GF-D8 (cell line): Measurements from ENCODE around the gene ATP6V0C.
"Not testable (repeated sequence)": the region's sequence is repeated elsewhere in the genome, so short reads cannot be mapped to it uniquely, and the experiment has no call there.

Source experiments
- DNase-seq: peaks from one replicate; lab custom pipeline; 2025; lab: John Stamatoyannopoulos, UW

ATP6V0C gene

GRCh38 chr16:2550283-2550878 is 36.6 kb downstream of the ATP6V0C start:
- DNase-seq, result not testable (repeated sequence)

GRCh38 chr16:2551420-2551889 is 37.7 kb downstream of the ATP6V0C start:
- DNase-seq, result not testable (repeated sequence)

GRCh38 chr16:2554709-2555425 is 41.1 kb downstream of the ATP6V0C start:
- DNase-seq, result not testable (repeated sequence)

GRCh38 chr16:2557150-2557549 is 43.4 kb downstream of the ATP6V0C start:
- not testable (repeated sequence) for DNase-seq

- DNase-seq, result not testable (repeated sequence)
Observed at GRCh38 chr16:2560131-2560797, 46.5 kb downstream of the ATP6V0C start.

GRCh38 chr16:2560798-2561133 is 47.0 kb downstream of the ATP6V0C start:
- not testable (repeated sequence) for DNase-seq

GRCh38 chr16:2567506-2567905 is 53.8 kb downstream of the ATP6V0C start:
- DNase-seq, result not testable (repeated sequence)

GRCh38 chr16:2568573-2568972 is 54.8 kb downstream of the ATP6V0C start:
- DNase-seq, result not testable (repeated sequence)
